ENCODE measurements around the gene NUAK1.

Gene NUAK1

GRCh38 chr12:106141003-106141402 is 2.2 kb upstream of the NUAK1 start:
- no peak for TF ChIP-seq CTCF (IDR thresholded peaks at IDR 0.05; ENCODE audit: low read depth, low read length)
- no peak for DNase-seq (ENCODE audit: extremely low read depth, low read depth)

DNA sequence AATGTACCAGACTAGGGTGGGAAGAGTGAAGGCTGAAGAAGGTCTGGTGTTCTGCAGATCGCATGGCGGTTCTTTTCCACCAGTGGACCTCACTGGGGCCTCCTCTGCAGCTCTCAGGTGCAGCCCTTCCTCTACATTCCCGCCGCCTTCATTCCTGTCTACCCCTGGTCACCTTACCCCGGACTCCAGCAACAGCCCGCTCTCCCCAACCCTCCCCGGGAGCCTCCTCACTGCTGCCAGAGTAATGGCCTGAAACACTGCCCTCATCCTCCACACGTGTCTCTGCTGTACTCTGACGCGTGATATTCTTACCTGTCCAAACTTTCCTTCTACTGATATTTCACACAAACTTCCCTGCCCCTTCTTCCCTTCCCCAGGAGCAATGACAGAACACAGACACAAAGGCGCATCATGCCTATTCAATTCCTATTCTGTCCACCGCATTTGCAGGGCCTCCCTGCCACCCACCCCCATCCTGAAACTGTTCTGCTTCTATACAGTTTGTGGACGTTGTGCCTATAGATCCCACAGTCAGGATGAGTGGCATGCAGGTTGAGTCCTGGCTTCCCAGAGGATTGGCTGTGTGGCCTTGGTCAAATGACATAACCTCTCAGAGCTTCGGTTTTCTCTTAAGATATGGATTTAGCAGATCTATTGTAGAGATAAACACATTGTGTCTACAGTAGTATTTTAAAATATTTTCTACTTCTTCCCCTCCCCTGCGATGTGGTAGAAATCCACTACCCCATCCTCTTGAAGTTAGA is 1.7 kb upstream of the NUAK1 start:
- no peak for DNase-seq (ENCODE audit: extremely low read depth, low read depth)
- TF ChIP-seq CTCF (IDR thresholded peaks at IDR 0.05; ENCODE audit: low read depth, low read length) = no peak

- no peak for DNase-seq (ENCODE audit: extremely low read depth, low read depth)
- TF ChIP-seq CTCF (IDR thresholded peaks at IDR 0.05; ENCODE audit: low read depth, low read length) = no peak
Measured at GRCh38 chr12:106139422-106140171, 843 bp upstream of the NUAK1 start.

- no peak for TF ChIP-seq CTCF (IDR thresholded peaks at IDR 0.05; ENCODE audit: low read depth, low read length)
- no peak for DNase-seq (ENCODE audit: extremely low read depth, low read depth)
Measured at GRCh38 chr12:106138357-106138632, 459 bp downstream of the NUAK1 start.

DNA sequence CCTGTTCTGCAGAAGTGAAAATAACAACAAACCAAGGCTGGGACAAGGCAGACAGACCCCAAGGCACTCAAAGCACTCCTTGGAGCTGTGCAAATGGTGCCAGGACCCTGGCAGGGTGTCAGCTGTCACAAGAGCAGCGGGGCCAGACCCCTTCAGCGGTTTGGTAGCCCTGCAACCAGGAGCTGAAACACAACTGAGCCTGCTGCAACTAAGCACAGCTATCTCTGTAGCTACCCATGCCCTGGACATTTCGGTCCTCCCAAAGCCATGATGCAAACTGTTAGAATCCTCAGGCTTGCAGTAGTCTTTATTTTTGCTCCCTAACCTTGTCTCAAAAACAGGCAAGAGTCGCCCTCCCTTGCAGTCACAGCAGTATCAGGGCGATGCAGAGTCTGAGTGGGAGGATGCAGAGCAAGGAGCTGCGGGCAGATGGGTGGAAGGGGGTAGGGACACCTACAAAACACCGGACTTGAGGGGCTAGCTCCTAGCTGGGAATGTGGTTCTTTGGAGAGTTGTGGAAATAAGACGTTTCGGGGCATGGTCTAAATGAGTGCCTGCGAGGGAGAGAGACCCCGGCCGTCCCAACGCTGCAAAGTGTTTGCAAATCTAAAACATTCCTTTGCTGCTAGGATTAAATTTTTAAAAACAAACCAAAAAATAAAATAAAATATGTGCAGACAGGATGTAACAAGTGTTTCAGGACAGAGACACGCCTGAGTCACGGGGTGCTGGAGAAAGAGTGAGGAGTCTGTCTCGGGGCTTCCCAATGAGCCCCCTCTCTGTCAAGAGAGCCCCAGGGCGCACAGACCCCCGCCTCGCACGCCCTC is 1.0 kb downstream of the NUAK1 start:
- no peak for TF ChIP-seq CTCF (IDR thresholded peaks at IDR 0.05; ENCODE audit: low read depth, low read length)
- DNase-seq (ENCODE audit: extremely low read depth, low read depth) = no peak

- TF ChIP-seq CTCF (IDR thresholded peaks at IDR 0.05; ENCODE audit: low read depth, low read length) = peak; percentile 70
- DNase-seq (ENCODE audit: extremely low read depth, low read depth) = peak; percentile 65
Measured at GRCh38 chr12:106136263-106136662, 2.5 kb downstream of the NUAK1 start.

DNA sequence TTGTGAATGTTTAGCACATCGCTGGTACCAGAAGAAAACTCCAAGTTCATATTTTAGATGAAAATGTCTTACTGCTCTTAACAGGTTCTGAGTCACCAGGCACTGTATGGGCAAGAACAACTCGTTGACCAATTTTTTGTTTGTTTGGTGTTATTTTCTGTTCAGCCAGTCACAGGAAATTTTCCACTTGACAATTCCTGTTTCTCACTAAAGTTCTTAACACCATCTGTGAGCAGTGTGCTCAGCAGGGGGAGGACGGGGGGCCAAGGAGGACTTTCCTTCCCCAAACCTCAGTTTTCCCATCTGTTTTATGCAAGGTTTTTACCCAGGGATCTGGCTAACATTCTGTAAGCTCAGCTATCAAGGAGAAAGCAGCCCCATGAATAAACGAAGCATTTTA is 3.0 kb downstream of the NUAK1 start:
- TF ChIP-seq CTCF (IDR thresholded peaks at IDR 0.05; ENCODE audit: low read depth, low read length) = no peak
- DNase-seq (ENCODE audit: extremely low read depth, low read depth) = no peak
